Measurements from ENCODE around the gene SORCS3. TPM values are rescaled to one million over a fixed set of nuclear protein-coding genes. Genes with fewer than 3 reads are reported as not detected.

Gene SORCS3
- total RNA-seq, 4 donors from 2014 or later: 0.26 to 0.50 (median 0.41) TPM

DNA sequence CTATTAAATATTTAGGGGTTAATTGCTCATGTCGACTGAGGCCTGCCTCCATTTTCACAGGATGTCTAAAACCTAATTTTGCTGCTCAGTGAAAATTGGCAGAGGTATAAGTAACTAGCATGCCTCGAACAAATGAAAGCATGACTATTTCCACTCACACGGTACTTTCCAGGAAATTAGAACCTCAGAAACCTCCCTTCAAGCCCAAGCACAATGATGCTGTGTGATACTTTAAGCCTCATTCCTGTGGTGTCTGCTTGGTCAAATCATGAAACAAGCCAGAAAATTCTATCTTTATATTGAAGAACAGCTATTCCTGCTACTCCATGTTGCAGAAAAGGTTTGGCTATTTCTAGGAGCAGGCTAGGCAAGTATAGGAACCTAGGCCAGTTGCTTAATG is 203.0 kb downstream of the SORCS3 start:
- Histone ChIP-seq H3K27ac (replicated peaks in 1 of 4) (no peak overlapping the region), H3K27me3 (no peaks in the 10 kb centered on the region), H3K36me3 (no peaks in the 10 kb centered on the region), H3K4me3 (no peak overlapping the region), H3K4me1 (no peaks in the 10 kb centered on the region), H3K9me3 (no peaks in the 10 kb centered on the region)
- no peak for DNase-seq (ENCODE audit: extremely low spot score)
- intact Hi-C loops (cut with DNase I): no loop called here
- WGBS: 62% methylated on average over 3 of the region's 3 CpGs
- TF ChIP-seq POLR2A (IDR thresholded peaks at IDR 0.05; ENCODE audit: low read depth) (no peak), CTCF (IDR thresholded peaks at IDR 0.05) (no peak), POLR2AphosphoS5 (IDR thresholded peaks at IDR 0.05) (no peak), EP300 (IDR thresholded peaks at IDR 0.05) (no peak)

GRCh38 chr10:104850023-104850422 is 208.9 kb downstream of the SORCS3 start:
- TF ChIP-seq POLR2A (IDR thresholded peaks at IDR 0.05; ENCODE audit: low read depth) (no peak), EP300 (IDR thresholded peaks at IDR 0.05) (no peak), POLR2AphosphoS5 (IDR thresholded peaks at IDR 0.05) (no peak), CTCF (IDR thresholded peaks at IDR 0.05) (no peak)
- Histone ChIP-seq H3K36me3 (no peaks in the 10 kb centered on the region), H3K27me3 (no peaks in the 10 kb centered on the region), H3K4me3 (no peak overlapping the region), H3K27ac (replicated peaks in 1 of 4) (no peak overlapping the region), H3K9me3 (no peaks in the 10 kb centered on the region), H3K4me1 (no peaks in the 10 kb centered on the region)
- DNase-seq (ENCODE audit: extremely low spot score): no peak
- intact Hi-C loops (cut with DNase I): no loop called here
- 91% methylated on average over 5 of the region's 5 CpGs for WGBS

GRCh38 chr10:104867966-104868598 is 227.0 kb downstream of the SORCS3 start:
- DNase-seq (ENCODE audit: extremely low spot score): no peak
- H3K9me3 ChIP-seq: no peaks in the 10 kb centered on the region
- no peaks in the 10 kb centered on the region for H3K36me3 ChIP-seq
- H3K27ac ChIP-seq (replicated peaks in 1 of 4): no peak overlapping the region
- H3K4me1 ChIP-seq: no peaks in the 10 kb centered on the region
- no peaks in the 10 kb centered on the region for H3K27me3 ChIP-seq
- TF ChIP-seq POLR2AphosphoS5 (IDR thresholded peaks at IDR 0.05): no peak
- no peak for TF ChIP-seq CTCF (IDR thresholded peaks at IDR 0.05)
- TF ChIP-seq EP300 (IDR thresholded peaks at IDR 0.05): no peak
- no peak for TF ChIP-seq POLR2A (IDR thresholded peaks at IDR 0.05; ENCODE audit: low read depth)
- H3K4me3 ChIP-seq: no peak overlapping the region
- intact Hi-C loops (cut with DNase I): no loop called here
- 81% methylated on average over 6 of the region's 6 CpGs for WGBS

DNA sequence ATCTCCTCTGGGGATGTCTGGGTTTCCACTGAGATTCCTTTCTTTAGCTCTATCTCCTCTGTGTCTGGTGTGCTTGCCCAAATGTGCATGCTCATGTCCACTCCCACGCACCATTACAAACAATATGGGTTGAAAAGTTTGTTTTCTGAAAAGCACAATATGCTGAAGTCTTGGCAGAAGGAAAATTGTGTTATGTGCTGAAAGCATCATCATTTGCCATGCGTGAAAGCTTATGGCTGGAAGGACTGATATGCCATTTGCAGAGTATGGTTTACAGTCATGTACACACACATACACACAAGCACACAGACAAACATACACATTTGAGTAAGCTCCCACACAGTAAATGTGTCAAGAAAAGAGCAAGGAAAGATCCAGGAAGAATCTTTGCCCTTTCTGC is 231.6 kb downstream of the SORCS3 start:
- no peak overlapping the region for H3K4me3 ChIP-seq
- no peaks in the 10 kb centered on the region for H3K36me3 ChIP-seq
- 78% methylated on average over 2 of the region's 2 CpGs for WGBS
- intact Hi-C loops (cut with DNase I): no loop called here
- H3K27me3 ChIP-seq: no peaks in the 10 kb centered on the region
- no peaks in the 10 kb centered on the region for H3K9me3 ChIP-seq
- no peak for DNase-seq (ENCODE audit: extremely low spot score)
- H3K4me1 ChIP-seq: no peaks in the 10 kb centered on the region
- no peak overlapping the region for H3K27ac ChIP-seq (replicated peaks in 1 of 4)
- no peak for TF ChIP-seq EP300 (IDR thresholded peaks at IDR 0.05)
- no peak for TF ChIP-seq POLR2A (IDR thresholded peaks at IDR 0.05; ENCODE audit: low read depth)
- no peak for TF ChIP-seq POLR2AphosphoS5 (IDR thresholded peaks at IDR 0.05)
- no peak for TF ChIP-seq CTCF (IDR thresholded peaks at IDR 0.05)

DNA sequence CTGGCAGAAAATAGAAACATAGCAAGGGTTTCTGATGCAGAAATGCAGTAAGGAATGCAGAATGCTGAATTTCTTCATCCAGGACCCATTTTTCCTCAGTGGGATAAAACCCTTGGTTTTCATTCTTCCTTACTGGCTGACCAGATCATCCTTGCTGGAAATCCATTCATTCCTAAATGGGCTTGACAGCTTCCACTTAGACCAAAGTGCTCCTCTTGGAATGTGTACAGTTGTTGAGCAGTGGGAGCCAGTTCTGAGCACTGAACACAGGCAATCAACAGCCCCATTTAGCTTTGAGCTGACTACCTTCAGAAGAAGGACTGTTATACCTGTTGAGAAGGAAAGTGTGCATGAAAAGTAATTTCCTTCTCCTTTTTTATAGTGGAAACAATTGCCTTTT is 232.1 kb downstream of the SORCS3 start:
- no peak overlapping the region for H3K4me3 ChIP-seq
- H3K27me3 ChIP-seq: no peaks in the 10 kb centered on the region
- no peaks in the 10 kb centered on the region for H3K36me3 ChIP-seq
- no peaks in the 10 kb centered on the region for H3K4me1 ChIP-seq
- DNase-seq (ENCODE audit: extremely low spot score): no peak
- TF ChIP-seq POLR2AphosphoS5 (IDR thresholded peaks at IDR 0.05): no peak
- no peak for TF ChIP-seq POLR2A (IDR thresholded peaks at IDR 0.05; ENCODE audit: low read depth)
- TF ChIP-seq EP300 (IDR thresholded peaks at IDR 0.05): no peak
- no peak for TF ChIP-seq CTCF (IDR thresholded peaks at IDR 0.05)
- no peak overlapping the region for H3K27ac ChIP-seq (replicated peaks in 1 of 4)
- intact Hi-C loops (cut with DNase I): no loop called here
- H3K9me3 ChIP-seq: no peaks in the 10 kb centered on the region

Data from esophagus muscularis mucosa (tissue), 4 donors.